H9 (cell line): ENCODE results near the gene ADSS2. TPM values are rescaled to one million over a fixed set of nuclear protein-coding genes. Genes with fewer than 3 reads are reported as not detected.

Experiments used
- DNase-seq: peaks from one replicate; pipeline ENCODE4 v3.0.0-alpha.2; 2017
- H2AFZ ChIP-seq: one replicate; pipeline ENCODE4 v1.6.1; 2013; ENCODE audit warnings: mild to moderate bottlenecking, low read length, control low read depth, moderate library complexity
- H2AK5ac ChIP-seq: 2 replicates; pipeline ENCODE4 v1.6.1; 2013; ENCODE audit warnings: low read length, control low read depth, mixed read lengths; ENCODE audit not compliant: insufficient read length
- H2BK120ac ChIP-seq: one replicate; pipeline ENCODE4 v1.6.1; 2013; ENCODE audit warnings: low read depth, mild to moderate bottlenecking, low read length, control low read depth, inconsistent platforms; ENCODE audit not compliant: poor library complexity, severe bottlenecking
- H2BK12ac ChIP-seq: 2 replicates; pipeline ENCODE4 v1.6.1; 2013; ENCODE audit warnings: low read length, control low read depth, mixed read lengths, low read depth; ENCODE audit not compliant: insufficient read length
- H2BK15ac ChIP-seq: 2 replicates; pipeline ENCODE4 v1.6.1; 2013; ENCODE audit warnings: low read depth, low read length, control low read depth
- H2BK20ac ChIP-seq: one replicate; pipeline ENCODE4 v1.6.1; 2013; ENCODE audit warnings: low read depth, mild to moderate bottlenecking, low read length, control low read depth, inconsistent platforms; ENCODE audit not compliant: poor library complexity, severe bottlenecking
- H2BK5ac ChIP-seq: 2 replicates; pipeline ENCODE4 v1.6.1; 2013; ENCODE audit warnings: low read length, control low read depth, mixed read lengths; ENCODE audit not compliant: insufficient read length
- H3K14ac ChIP-seq: 2 replicates; pipeline ENCODE4 v1.6.1; 2013; ENCODE audit warnings: low read length, control low read depth; ENCODE audit not compliant: insufficient read depth
- H3K18ac ChIP-seq: 2 replicates; pipeline ENCODE4 v1.6.1; 2013; ENCODE audit warnings: low read depth, mild to moderate bottlenecking, mixed read lengths, low read length, control low read depth; ENCODE audit not compliant: insufficient read length
- H3K23ac ChIP-seq: 2 replicates; pipeline ENCODE4 v1.6.1; 2013; ENCODE audit warnings: low read length, control low read depth, mixed read lengths, low read depth; ENCODE audit not compliant: insufficient read length
- H3K23me2 ChIP-seq: 2 replicates; pipeline ENCODE4 v1.6.1; 2013; ENCODE audit warnings: low read depth, mild to moderate bottlenecking, mixed read lengths, low read length, control low read depth; ENCODE audit not compliant: insufficient read length, poor library complexity, severe bottlenecking
- H3K27ac ChIP-seq: 2 replicates; pipeline ENCODE4 v1.5.1; 2013; ENCODE audit warnings: low read length, control low read depth, mixed read lengths, low read depth; ENCODE audit not compliant: insufficient read length
- H3K27me3 ChIP-seq: 2 replicates; pipeline ENCODE4 v1.6.1; 2013; ENCODE audit warnings: low read length, control low read depth, inconsistent platforms; ENCODE audit not compliant: insufficient read depth
- H3K4ac ChIP-seq: 2 replicates; pipeline ENCODE4 v1.6.1; 2013; ENCODE audit warnings: low read depth, mild to moderate bottlenecking, control low read depth, inconsistent platforms, low read length, moderate library complexity
- H3K4me1 ChIP-seq: 2 replicates; pipeline ENCODE4 v1.6.1; 2013; ENCODE audit warnings: low read length, control low read depth, inconsistent platforms; ENCODE audit not compliant: insufficient read depth
- H3K4me2 ChIP-seq: 2 replicates; pipeline ENCODE4 v1.6.1; 2013; ENCODE audit warnings: low read length, control low read depth, mixed read lengths; ENCODE audit not compliant: insufficient read length, insufficient read depth
- H3K56ac ChIP-seq: 2 replicates; pipeline ENCODE4 v1.6.1; 2013; ENCODE audit warnings: low read depth, mild to moderate bottlenecking, mixed read lengths, low read length, control low read depth; ENCODE audit not compliant: insufficient read length
- H3K79me1 ChIP-seq: 2 replicates; pipeline ENCODE4 v1.6.1; 2013; ENCODE audit warnings: low read depth, mild to moderate bottlenecking, moderate library complexity, low read length, control low read depth, inconsistent platforms; ENCODE audit not compliant: insufficient read depth, poor library complexity, severe bottlenecking
- H3K79me2 ChIP-seq: 2 replicates; pipeline ENCODE4 v1.6.1; 2013; ENCODE audit warnings: low read length, control low read depth, inconsistent platforms; ENCODE audit not compliant: insufficient read depth
- H3K9ac ChIP-seq: 2 replicates; pipeline ENCODE4 v1.6.1; 2013; ENCODE audit warnings: low read length, control low read depth, mixed read lengths; ENCODE audit not compliant: insufficient read length; ENCODE audit errors: extremely low read depth
- H3K9me3 ChIP-seq: one replicate; pipeline ENCODE4 v1.6.1; 2013; ENCODE audit warnings: low read depth, low read length, inconsistent platforms; ENCODE audit not compliant: control insufficient read depth
- H3T11ph ChIP-seq: one replicate; pipeline ENCODE4 v1.6.1; 2013; ENCODE audit warnings: mild to moderate bottlenecking, low read length, control low read depth, inconsistent platforms
- H4K20me1 ChIP-seq: one replicate; pipeline ENCODE4 v1.6.1; 2013; ENCODE audit not compliant: control insufficient read depth, insufficient read length, insufficient read depth
- H4K5ac ChIP-seq: 2 replicates; pipeline ENCODE4 v1.6.1; 2013; ENCODE audit warnings: low read depth, mild to moderate bottlenecking, mixed read lengths, low read length, control low read depth; ENCODE audit not compliant: insufficient read length
- H4K8ac ChIP-seq: replicated peaks from 2 replicates; pipeline ENCODE4 v1.6.1; 2013; ENCODE audit warnings: low read length, control low read depth, mixed read lengths, low read depth; ENCODE audit not compliant: insufficient read length
- H4K91ac ChIP-seq: 2 replicates; pipeline ENCODE4 v1.6.1; 2013; ENCODE audit warnings: low read depth, mild to moderate bottlenecking, moderate library complexity, mixed read lengths, low read length, control low read depth; ENCODE audit not compliant: insufficient read length
- H3K27ac Mint-ChIP-seq, 3 experiments: 2 replicates in 2 of 3; 3 replicates in 1 of 3; pipeline ENCODE4 v1.8.0; 2020 to 2021; ENCODE audit warnings: mixed read lengths in 3 of 3, mild to moderate bottlenecking in 1 of 3, moderate library complexity in 1 of 3
- H3K27me3 Mint-ChIP-seq: 2 replicates; pipeline ENCODE4 v1.8.0; 2021; ENCODE audit warnings: low read depth, mild to moderate bottlenecking, moderate library complexity, mixed read lengths
- H3K36me3 Mint-ChIP-seq, 3 experiments: 2 replicates in 2 of 3; 3 replicates in 1 of 3; pipeline ENCODE4 v1.8.0; 2020 to 2021; ENCODE audit warnings: low read depth in 3 of 3, mixed read lengths in 3 of 3; ENCODE audit not compliant: insufficient read depth in 1 of 3
- H3K4me1 Mint-ChIP-seq, 2 experiments: 2 replicates each; pipeline ENCODE4 v1.8.0; 2020; ENCODE audit warnings: mixed read lengths in 2 of 2
- H3K4me3 Mint-ChIP-seq, 2 experiments: 2 replicates in 1 of 2; 3 replicates in 1 of 2; pipeline ENCODE4 v1.8.0; 2020 to 2021; ENCODE audit warnings: mild to moderate bottlenecking in 2 of 2, mixed read lengths in 2 of 2, moderate library complexity in 1 of 2
- H3K9me3 Mint-ChIP-seq, 2 experiments: 2 replicates in 1 of 2; 3 replicates in 1 of 2; pipeline ENCODE4 v1.8.0; 2020; ENCODE audit warnings: mild to moderate bottlenecking in 2 of 2, mixed read lengths in 2 of 2, moderate library complexity in 1 of 2
- total RNA-seq: library from RNA; stranded (reverse); gene quantifications from 2 replicates; pipeline ENCODE4 v1.2.1, GENCODE V29; 2021
- TF ChIP-seq, protein P1 (sequence below): fragments of 200-600 bp; sonication (generic); conservative IDR thresholded peaks from 3 replicates; pipeline ENCODE4 v1.8.0; 2021; ENCODE audit warnings: antibody characterized with exemption, mild to moderate bottlenecking

Gene ADSS2
- total RNA-seq, 1 experiment from 2014 or later = 65.4 TPM

DNA sequence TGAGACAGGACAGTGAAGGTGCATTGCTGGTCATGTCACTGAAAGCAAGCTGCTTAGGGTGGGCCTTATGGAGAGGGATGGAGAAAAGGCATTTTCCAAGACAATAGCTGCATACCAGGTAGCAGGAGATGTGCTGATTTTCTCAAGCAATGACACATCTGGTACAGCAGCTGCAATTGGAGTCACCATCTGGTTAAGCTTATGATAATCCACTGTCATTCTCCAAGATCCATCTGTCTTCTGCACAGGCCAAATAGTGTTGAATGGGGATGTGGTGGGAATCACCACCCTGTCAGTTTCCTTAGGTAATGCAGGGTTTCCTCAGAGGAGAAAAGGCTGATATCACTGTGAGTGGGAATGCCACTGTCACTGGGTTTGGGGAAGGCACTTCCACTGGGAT is 54.6 kb downstream of the ADSS2 start:
- H3K23me2 ChIP-seq = no peaks in the 10 kb centered on the region
- no peak overlapping the region for H2BK12ac ChIP-seq
- H3K4me2 ChIP-seq = no peak overlapping the region
- H3K4me1 Mint-ChIP-seq = peaks cover 15 to 21% of the 10 kb centered on the region in 2 experiments
- H3K18ac ChIP-seq = no peak overlapping the region
- H3K27me3 Mint-ChIP-seq = no peaks in the 10 kb centered on the region; the same call in 1 of the 2 replicates
- H4K5ac ChIP-seq = no peak overlapping the region
- no peaks in the 10 kb centered on the region for H3K79me1 ChIP-seq
- no peak overlapping the region for H2BK5ac ChIP-seq
- H3K9me3 Mint-ChIP-seq = peaks cover 15 to 19% of the 10 kb centered on the region in 2 experiments
- TF ChIP-seq, protein P1, sequence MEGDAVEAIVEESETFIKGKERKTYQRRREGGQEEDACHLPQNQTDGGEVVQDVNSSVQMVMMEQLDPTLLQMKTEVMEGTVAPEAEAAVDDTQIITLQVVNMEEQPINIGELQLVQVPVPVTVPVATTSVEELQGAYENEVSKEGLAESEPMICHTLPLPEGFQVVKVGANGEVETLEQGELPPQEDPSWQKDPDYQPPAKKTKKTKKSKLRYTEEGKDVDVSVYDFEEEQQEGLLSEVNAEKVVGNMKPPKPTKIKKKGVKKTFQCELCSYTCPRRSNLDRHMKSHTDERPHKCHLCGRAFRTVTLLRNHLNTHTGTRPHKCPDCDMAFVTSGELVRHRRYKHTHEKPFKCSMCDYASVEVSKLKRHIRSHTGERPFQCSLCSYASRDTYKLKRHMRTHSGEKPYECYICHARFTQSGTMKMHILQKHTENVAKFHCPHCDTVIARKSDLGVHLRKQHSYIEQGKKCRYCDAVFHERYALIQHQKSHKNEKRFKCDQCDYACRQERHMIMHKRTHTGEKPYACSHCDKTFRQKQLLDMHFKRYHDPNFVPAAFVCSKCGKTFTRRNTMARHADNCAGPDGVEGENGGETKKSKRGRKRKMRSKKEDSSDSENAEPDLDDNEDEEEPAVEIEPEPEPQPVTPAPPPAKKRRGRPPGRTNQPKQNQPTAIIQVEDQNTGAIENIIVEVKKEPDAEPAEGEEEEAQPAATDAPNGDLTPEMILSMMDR = no peak
- H3K9ac ChIP-seq = no peak overlapping the region
- no peak overlapping the region for H3K4me3 Mint-ChIP-seq
- H2AFZ ChIP-seq = no peak overlapping the region
- H3K79me2 ChIP-seq = no peaks in the 10 kb centered on the region
- H4K8ac ChIP-seq = no peak overlapping the region
- H3K56ac ChIP-seq = no peak overlapping the region
- no peak overlapping the region for H3K14ac ChIP-seq
- H2BK20ac ChIP-seq = no peak overlapping the region
- H3K27me3 ChIP-seq = no peaks in the 10 kb centered on the region
- no peak overlapping the region for H3K27ac ChIP-seq
- H4K91ac ChIP-seq = no peak overlapping the region
- H2AK5ac ChIP-seq = no peak overlapping the region
- H2BK120ac ChIP-seq = no peak overlapping the region
- no peak overlapping the region for H2BK15ac ChIP-seq
- H3K4ac ChIP-seq = no peak overlapping the region
- no peak overlapping the region for H3K23ac ChIP-seq
- no peak for DNase-seq
- H3K9me3 ChIP-seq = peaks cover 12% of the 10 kb centered on the region
- H3K4me1 ChIP-seq = no peaks in the 10 kb centered on the region; the same call in 1 of the 2 replicates
- no peak overlapping the region for H3T11ph ChIP-seq
- no peaks in the 10 kb centered on the region for H4K20me1 ChIP-seq
- H3K27ac Mint-ChIP-seq = no peak overlapping the region
- H3K36me3 Mint-ChIP-seq = peaks cover 17 to 24% (median 19%) of the 10 kb centered on the region in 3 experiments
